ENCODE measurements around the gene ACOT9. TPM values are rescaled to one million over a fixed set of nuclear protein-coding genes. Genes with fewer than 3 reads are reported as not detected.
"Not testable (repeated sequence)": the region's sequence is repeated elsewhere in the genome, so short reads cannot be mapped to it uniquely, and the experiment has no call there.

Gene ACOT9
- total and polyA plus RNA-seq, 7 donors: 18.0 to 63.1 (median 32.6) TPM

DNA sequence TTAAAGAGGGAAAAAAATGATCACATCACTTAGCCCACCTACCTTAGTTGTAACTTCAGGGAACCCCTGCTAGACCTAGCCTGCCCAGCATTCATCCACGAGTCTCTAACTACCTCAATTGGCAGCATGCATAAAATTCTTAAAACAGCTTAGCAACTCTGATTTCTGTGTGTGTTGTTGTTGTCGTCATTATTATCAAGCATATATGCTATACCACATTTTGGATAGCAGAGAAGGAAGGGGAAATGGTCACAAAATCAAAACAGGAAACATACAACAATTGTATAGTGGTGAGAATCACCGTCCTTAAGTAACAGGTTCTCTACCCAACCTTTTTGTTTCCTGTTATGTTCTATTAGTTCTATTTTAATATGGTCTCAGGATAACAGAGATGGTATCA lies 2.7 kb upstream of the ACOT9 start:
- WGBS, 2 donors: 45 to 76% methylated on average over 3 of the region's 3 CpGs
- no peak overlapping the region for H3K4me3 ChIP-seq
- TF ChIP-seq POLR2A (IDR thresholded peaks at IDR 0.05) (no peak), CTCF (IDR thresholded peaks at IDR 0.05) (no peak), POLR2AphosphoS5 (IDR thresholded peaks at IDR 0.05) (no peak), EP300 (IDR thresholded peaks at IDR 0.05) (no peak)
- intact Hi-C loops (cut with DNase I): loop anchor here (10.0 kb wide), 1 partner anchor 309 kb away; the partner anchor contains the start of gene EIF2S3
- H3K27me3 ChIP-seq: no peaks in the 10 kb centered on the region
- H3K27ac ChIP-seq: no peak overlapping the region
- DNase-seq: no peak
- H3K36me3 ChIP-seq: no peaks in the 10 kb centered on the region
- peaks cover 0 to 10% (median 0%) of the 10 kb centered on the region in 4 donors for H3K4me1 ChIP-seq
- H3K9me3 ChIP-seq: no peaks in the 10 kb centered on the region

DNA sequence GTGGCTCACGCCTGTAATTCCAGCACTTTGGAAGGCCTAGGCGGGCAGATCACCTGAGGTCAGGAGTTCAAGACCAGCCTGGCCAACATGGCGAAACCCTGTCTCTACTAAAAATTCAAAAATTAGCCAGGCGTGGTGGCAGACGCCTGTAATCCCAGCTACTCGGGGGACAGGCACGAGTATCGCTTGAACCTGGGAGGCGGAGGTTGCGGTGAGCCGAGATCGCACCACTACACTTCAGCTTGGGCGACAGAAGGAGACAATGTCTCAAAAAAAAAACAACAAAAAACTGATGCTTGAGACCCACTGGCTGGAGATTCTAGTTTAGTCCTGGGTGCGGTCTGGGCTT lies 521 bp upstream of the ACOT9 start:
- H3K9me3 ChIP-seq, H3K36me3 ChIP-seq, H3K4me1 ChIP-seq, H3K27me3 ChIP-seq, DNase-seq: not testable (repeated sequence)
- Histone ChIP-seq H3K4me3 (peak overlapping the region in 3 of 4 donors; percentile 67 to 76 (median 75)), H3K27ac (peak overlapping the region; percentile 92 to 96 (median 93))
- WGBS, 2 donors: 54 to 59% methylated on average over 14 of the region's 14 CpGs
- intact Hi-C loops (cut with DNase I): loop anchor here (1.0 to 10.0 kb wide), 5 partner anchors 39 to 311 kb away; partner anchors contain the start of genes EIF2S3 and SAT1

DNA sequence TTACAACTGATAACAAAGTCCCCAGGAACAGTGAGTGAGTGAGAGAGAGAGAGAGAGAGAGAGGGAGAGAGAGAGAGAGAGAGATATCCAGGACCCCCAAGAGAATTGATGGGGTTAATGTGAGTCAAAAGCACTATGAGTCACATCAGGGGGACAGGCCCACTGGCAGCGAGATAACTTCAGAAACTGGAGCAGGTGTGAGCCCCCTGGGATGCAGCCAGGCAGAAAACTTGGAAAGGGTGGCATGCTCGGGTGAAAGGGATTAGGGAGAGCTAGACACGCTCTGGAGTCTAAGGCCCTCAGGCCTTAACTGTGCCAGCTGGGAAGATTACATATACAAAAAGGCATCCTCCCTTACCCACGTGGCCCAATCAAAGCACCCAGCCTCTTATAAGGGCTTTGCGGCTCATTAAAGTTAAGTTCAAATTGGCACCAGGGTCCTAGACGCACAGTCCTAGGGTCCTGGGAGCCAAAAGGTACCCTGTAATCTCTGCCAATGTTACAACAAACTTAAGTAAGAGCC lies 841 bp downstream of the ACOT9 start:
- intact Hi-C loops (cut with DNase I): loop anchor here (2.0 to 10.0 kb wide), 4 partner anchors 41 to 313 kb away; partner anchors contain the start of genes EIF2S3 and SAT1
- peaks cover 0 to 10% (median 0%) of the 10 kb centered on the region in 4 donors for H3K4me1 ChIP-seq
- H3K9me3 ChIP-seq: no peaks in the 10 kb centered on the region
- H3K4me3 ChIP-seq: peak overlapping the region; percentile 49 to 76 (median 71)
- H3K27me3 ChIP-seq: no peaks in the 10 kb centered on the region
- no peak for TF ChIP-seq EP300 (IDR thresholded peaks at IDR 0.05)
- no peak for TF ChIP-seq CTCF (IDR thresholded peaks at IDR 0.05)
- peak; percentile 46 to 85 (median 66) for TF ChIP-seq POLR2AphosphoS5 (IDR thresholded peaks at IDR 0.05)
- TF ChIP-seq POLR2A (IDR thresholded peaks at IDR 0.05): peak; percentile 21 to 23
- H3K36me3 ChIP-seq: no peaks in the 10 kb centered on the region
- peak overlapping the region; percentile 92 to 96 (median 93) for H3K27ac ChIP-seq
- peak; percentile 80 for DNase-seq
- 3 to 4% methylated on average over 6 of the region's 6 CpGs for WGBS, 2 donors

DNA sequence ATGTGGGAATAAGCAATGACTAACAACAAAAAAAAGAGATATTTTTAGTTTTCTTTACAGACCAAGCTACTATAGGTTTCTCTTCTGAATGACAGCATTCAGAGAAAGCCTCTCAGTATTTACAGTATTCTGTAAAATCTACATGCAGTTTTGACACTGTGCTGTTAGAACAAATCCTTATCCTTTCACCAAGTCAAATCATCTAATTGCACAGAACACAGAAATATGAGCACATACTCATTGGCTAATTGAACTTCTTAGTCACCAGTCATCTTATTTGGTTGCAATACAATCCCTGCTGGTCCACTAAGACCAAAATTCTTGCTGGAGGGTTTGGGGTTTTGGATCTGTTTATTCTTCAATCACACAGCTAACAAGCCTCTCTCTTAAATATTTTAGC lies 5.7 kb downstream of the ACOT9 start:
- intact Hi-C loops (cut with DNase I): no loop called here
- TF ChIP-seq POLR2AphosphoS5 (IDR thresholded peaks at IDR 0.05): no peak
- no peak for TF ChIP-seq POLR2A (IDR thresholded peaks at IDR 0.05)
- TF ChIP-seq EP300 (IDR thresholded peaks at IDR 0.05): no peak
- no peak for TF ChIP-seq CTCF (IDR thresholded peaks at IDR 0.05)
- H3K27ac ChIP-seq: no peak overlapping the region
- H3K9me3 ChIP-seq: no peaks in the 10 kb centered on the region
- no peak overlapping the region for H3K4me3 ChIP-seq
- no peak for DNase-seq
- peaks cover 0 to 19% (median 4%) of the 10 kb centered on the region in 4 donors for H3K4me1 ChIP-seq
- no peaks in the 10 kb centered on the region for H3K27me3 ChIP-seq
- H3K36me3 ChIP-seq: no peaks in the 10 kb centered on the region

GRCh38 chrX:23736030-23736429 lies 7.0 kb downstream of the ACOT9 start:
- intact Hi-C loops (cut with DNase I): no loop called here
- Histone ChIP-seq H3K36me3 (peaks cover 0 to 2% (median 0%) of the 10 kb centered on the region in 4 donors), H3K4me1 (peaks cover 0 to 9% (median 4%) of the 10 kb centered on the region in 4 donors), H3K27ac (peak overlapping the region in 1 of 4 donors; percentile 14), H3K27me3 (no peaks in the 10 kb centered on the region), H3K9me3 (no peaks in the 10 kb centered on the region), H3K4me3 (no peak overlapping the region)
- no peak for TF ChIP-seq POLR2AphosphoS5 (IDR thresholded peaks at IDR 0.05)
- no peak for DNase-seq
- 22 to 74% methylated on average over 3 of the region's 3 CpGs for WGBS, 2 donors

DNA sequence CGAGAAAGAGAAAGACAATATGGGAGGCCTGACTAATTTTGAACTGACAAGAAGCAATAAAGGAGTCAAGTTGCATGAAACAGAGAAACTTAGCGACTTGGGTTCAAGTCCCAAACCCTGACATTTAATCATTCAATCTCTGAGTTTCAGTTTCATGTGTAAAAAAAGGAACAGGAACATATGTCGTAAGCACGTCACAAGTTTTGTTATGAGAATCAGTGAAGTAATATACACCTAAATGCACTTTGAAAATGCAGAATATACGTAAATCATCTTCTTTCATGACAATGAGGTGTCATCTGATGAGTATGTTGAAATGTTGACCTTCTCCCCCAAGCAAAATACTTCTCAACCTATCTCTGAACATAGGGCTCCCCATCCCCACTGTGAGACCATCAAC lies 10.4 kb downstream of the ACOT9 start:
- H3K4me3 ChIP-seq: no peak overlapping the region
- no peak overlapping the region for H3K27ac ChIP-seq
- no peak for DNase-seq
- peaks cover 0 to 9% (median 4%) of the 10 kb centered on the region in 4 donors for H3K4me1 ChIP-seq
- intact Hi-C loops (cut with DNase I): no loop called here
- 64 to 79% methylated on average over 5 of the region's 5 CpGs for WGBS, 2 donors
- no peak for TF ChIP-seq CTCF (IDR thresholded peaks at IDR 0.05)
- TF ChIP-seq POLR2AphosphoS5 (IDR thresholded peaks at IDR 0.05): no peak
- TF ChIP-seq EP300 (IDR thresholded peaks at IDR 0.05): no peak
- TF ChIP-seq POLR2A (IDR thresholded peaks at IDR 0.05): no peak
- peaks cover 0 to 22% (median 0%) of the 10 kb centered on the region in 4 donors for H3K36me3 ChIP-seq
- no peaks in the 10 kb centered on the region for H3K27me3 ChIP-seq
- no peaks in the 10 kb centered on the region for H3K9me3 ChIP-seq

Measured in sigmoid colon (tissue), 7 donors.